ENCODE measurements around the gene CAMK2N2.

- TF ChIP-seq CTCF (IDR thresholded peaks at IDR 0.05) (no peak), POLR2A (IDR thresholded peaks at IDR 0.05) (no peak)
These were observed 14.9 kb upstream of the CAMK2N2 start, which contains the start of gene ECE2 for GRCh38 chr3:184275961-184276910.
